C4-2B (cell line): ENCODE results near the gene LRRC41.

Experiments
- H3K27ac ChIP-seq: fragments of 450-650 bp; 2 replicates; pipeline ENCODE4 v1.5.1; 2017
- CTCF ChIP-seq: fragments of 450-650 bp; conservative IDR thresholded peaks from 2 replicates; pipeline ENCODE4 v1.5.1; 2017; ENCODE audit warnings: mild to moderate bottlenecking
- ZFX ChIP-seq: fragments of 450-650 bp; IDR thresholded peaks from 2 replicates; pipeline ENCODE4 v1.6.1; 2017

LRRC41 gene

GRCh38 chr1:46301406-46301807 lies 2.0 kb downstream of the LRRC41 start:
- no peak for TF ChIP-seq ZFX
- TF ChIP-seq CTCF: no peak
- peak overlapping the region; percentile 98 for H3K27ac ChIP-seq

- peak overlapping the region; percentile 98 for H3K27ac ChIP-seq
- no peak for TF ChIP-seq ZFX
- no peak for TF ChIP-seq CTCF
Observed at GRCh38 chr1:46300673-46301405, 2.6 kb downstream of the LRRC41 start.

- TF ChIP-seq CTCF: no peak
- TF ChIP-seq ZFX: no peak
- no peak overlapping the region for H3K27ac ChIP-seq
Observed at GRCh38 chr1:46298387-46298786, 5.0 kb downstream of the LRRC41 start.

- no peak for TF ChIP-seq ZFX
- no peak for TF ChIP-seq CTCF
- H3K27ac ChIP-seq: no peak overlapping the region
Observed at GRCh38 chr1:46295306-46295705, 8.1 kb downstream of the LRRC41 start.

GRCh38 chr1:46289976-46290375 lies 13.4 kb downstream of the LRRC41 start:
- TF ChIP-seq ZFX: no peak
- TF ChIP-seq CTCF: no peak
- no peak overlapping the region for H3K27ac ChIP-seq

- TF ChIP-seq ZFX: no peak
- TF ChIP-seq CTCF: no peak
- H3K27ac ChIP-seq: no peak overlapping the region
Observed at GRCh38 chr1:46289134-46289494, 14.3 kb downstream of the LRRC41 start.

GRCh38 chr1:46288485-46289133 lies 14.8 kb downstream of the LRRC41 start:
- TF ChIP-seq ZFX (no peak), CTCF (no peak)
- H3K27ac ChIP-seq: no peak overlapping the region
